H1 (cell line): ENCODE data around the gene WDFY1. TPM values are rescaled to one million over a fixed set of nuclear protein-coding genes. Genes with fewer than 3 reads are reported as not detected.

ENCODE experiments used
- CTCF ChIA-PET: fragments of 300-600 bp; sonication (Branson Sonifier 250); formaldehyde crosslinking; loops from one replicate; lab custom pipeline; 2021; ENCODE audit not compliant: partially characterized antibody; lab: Charles Lee
- POLR2A ChIA-PET: fragments of 300-600 bp; sonication (Branson Sonifier 250); formaldehyde crosslinking; loops from one replicate; lab custom pipeline; 2021; ENCODE audit warnings: inconsistent platforms; ENCODE audit not compliant: partially characterized antibody; lab: Charles Lee
- DNase-seq, 2 experiments: peaks; one replicate each; pipeline versions ENCODE4 v3.0.0 to v3.0.0-alpha.2; 2010 to 2022; ENCODE audit warnings: low spot score in 2 of 2, low read depth in 1 of 2, mixed read lengths in 1 of 2
- FAIRE-seq: peaks from 2 replicates; lab custom pipeline; 2011; peaks lifted over from hg19 to GRCh38; lab: Jason Lieb, UNC
- H2AFZ ChIP-seq: 2 replicates; pipeline ENCODE4 v1.8.1; 2012; ENCODE audit warnings: low read length, inconsistent platforms
- H2AK5ac ChIP-seq: 2 replicates; pipeline ENCODE4 v1.6.1; 2013; ENCODE audit warnings: low read depth, low read length
- H2BK120ac ChIP-seq: replicated peaks from 2 replicates; pipeline ENCODE3; 2013; ENCODE audit warnings: low read depth, low read length, inconsistent platforms
- H2BK12ac ChIP-seq: 2 replicates; pipeline ENCODE4 v1.6.1; 2013; ENCODE audit warnings: low read depth, low read length
- H2BK15ac ChIP-seq: 2 replicates; pipeline ENCODE4 v1.6.1; 2013; ENCODE audit warnings: low read length
- H2BK20ac ChIP-seq: 2 replicates; pipeline ENCODE4 v1.6.1; 2013; ENCODE audit warnings: low read length
- H2BK5ac ChIP-seq: 2 replicates; pipeline ENCODE4 v1.6.1; 2013; ENCODE audit warnings: low read depth, low read length
- H3K14ac ChIP-seq: 2 replicates; pipeline ENCODE4 v1.6.1; 2013; ENCODE audit warnings: inconsistent platforms; ENCODE audit not compliant: insufficient read length
- H3K18ac ChIP-seq: 2 replicates; pipeline ENCODE4 v1.6.1; 2013; ENCODE audit warnings: low read length; ENCODE audit errors: extremely low read depth
- H3K23ac ChIP-seq: 2 replicates; pipeline ENCODE4 v1.6.1; 2013; ENCODE audit warnings: inconsistent platforms; ENCODE audit not compliant: insufficient read length
- H3K23me2 ChIP-seq: 2 replicates; pipeline ENCODE4 v1.6.1; 2013; ENCODE audit warnings: low read depth, low read length
- H3K27ac ChIP-seq: 2 replicates; pipeline ENCODE4 v1.6.1; 2011; ENCODE audit warnings: low read depth, low read length, inconsistent platforms
- H3K27me3 ChIP-seq, 4 experiments: replicated peaks in 1 of 4; 1 replicate in 1 of 4; 2 replicates in 3 of 4; pipeline versions ENCODE4 v1.6.1 to v1.8.1; 2011 to 2013; ENCODE audit warnings: low read length in 3 of 4, mild to moderate bottlenecking in 3 of 4, inconsistent platforms in 2 of 4, mixed read lengths in 2 of 4, moderate library complexity in 1 of 4; ENCODE audit not compliant: control insufficient read depth in 3 of 4, insufficient read depth in 3 of 4; ENCODE audit errors: extremely low read depth in 1 of 4
- H3K36me3 ChIP-seq, 4 experiments: 2 replicates each; pipeline versions ENCODE4 v1.6.1 to v1.8.1; 2011 to 2013; ENCODE audit warnings: mild to moderate bottlenecking in 4 of 4, low read length in 3 of 4, moderate library complexity in 2 of 4, control low read depth in 1 of 4, inconsistent platforms in 1 of 4; ENCODE audit not compliant: insufficient read depth in 4 of 4, control insufficient read depth in 2 of 4
- H3K4ac ChIP-seq: replicated peaks from 2 replicates; pipeline ENCODE3; 2013; ENCODE audit warnings: low read length, low read depth, mixed read lengths, inconsistent platforms; ENCODE audit not compliant: insufficient read length
- H3K4me1 ChIP-seq, 4 experiments: replicated peaks in 1 of 4; 1 replicate in 1 of 4; 2 replicates in 3 of 4; pipeline versions ENCODE4 v1.6.1 to v1.8.1; 2011 to 2013; ENCODE audit warnings: low read length in 3 of 4, inconsistent platforms in 2 of 4, mixed read lengths in 1 of 4; ENCODE audit not compliant: insufficient read depth in 4 of 4, control insufficient read depth in 3 of 4
- H3K4me2 ChIP-seq, 2 experiments: 2 replicates each; pipeline versions ENCODE4 v1.6.1 to v1.8.1; 2011 to 2013; ENCODE audit warnings: low read depth in 2 of 2, low read length in 2 of 2, control low read depth in 1 of 2, inconsistent platforms in 1 of 2, mild to moderate bottlenecking in 1 of 2; ENCODE audit not compliant: insufficient read depth in 1 of 2
- H3K4me3 ChIP-seq, 4 experiments: fragments of 200-600, 300-600 bp in 1 of 4; sonication (generic), shearing (Covaris generic), sonication (Bioruptor Twin) in 1 of 4; 2 replicates each; pipeline versions ENCODE4 v1.5.1 to v1.8.1; 2011 to 2016; ENCODE audit warnings: low read length in 4 of 4, low read depth in 3 of 4, control low read depth in 2 of 4, inconsistent platforms in 2 of 4, mild to moderate bottlenecking in 2 of 4, mixed read lengths in 1 of 4, moderate library complexity in 1 of 4; ENCODE audit not compliant: insufficient read depth in 2 of 4; ENCODE audit errors: extremely low read depth in 1 of 4
- H3K56ac ChIP-seq: replicated peaks from 2 replicates; pipeline ENCODE3; 2013; ENCODE audit warnings: low read depth, mild to moderate bottlenecking, mixed read lengths, low read length, inconsistent platforms; ENCODE audit not compliant: insufficient read length
- H3K79me1 ChIP-seq: 2 replicates; pipeline ENCODE4 v1.6.1; 2013; ENCODE audit warnings: low read depth, low read length, control low read depth
- H3K79me2 ChIP-seq, 2 experiments: 2 replicates each; pipeline versions ENCODE4 v1.6.1 to v1.8.1; 2012 to 2013; ENCODE audit warnings: low read length in 2 of 2, mild to moderate bottlenecking in 2 of 2, inconsistent platforms in 1 of 2; ENCODE audit not compliant: insufficient read depth in 2 of 2, control insufficient read depth in 1 of 2
- H3K9ac ChIP-seq, 4 experiments: replicated peaks in 1 of 4; 1 replicate in 1 of 4; 2 replicates in 3 of 4; pipeline versions ENCODE4 v1.6.1 to v1.8.1; 2011 to 2013; ENCODE audit warnings: low read depth in 3 of 4, low read length in 3 of 4, control low read depth in 2 of 4, mild to moderate bottlenecking in 2 of 4, moderate library complexity in 2 of 4, inconsistent platforms in 1 of 4; ENCODE audit errors: extremely low read depth in 1 of 4
- H3K9me3 ChIP-seq, 2 experiments: 2 replicates each; pipeline versions ENCODE4 v1.6.1 to v1.8.1; 2012 to 2013; ENCODE audit warnings: mild to moderate bottlenecking in 2 of 2, moderate library complexity in 2 of 2, control low read depth in 1 of 2, inconsistent platforms in 1 of 2, low read depth in 1 of 2, low read length in 1 of 2, mixed read lengths in 1 of 2; ENCODE audit not compliant: insufficient read depth in 2 of 2
- H4K20me1 ChIP-seq, 2 experiments: replicated peaks in 1 of 2; 2 replicates each; pipeline versions ENCODE3 to v1.8.1; 2011 to 2013; ENCODE audit warnings: inconsistent platforms in 2 of 2, low read length in 2 of 2, mild to moderate bottlenecking in 1 of 2; ENCODE audit not compliant: insufficient read depth in 2 of 2, control insufficient read depth in 1 of 2
- H4K5ac ChIP-seq: 2 replicates; pipeline ENCODE4 v1.6.1; 2013; ENCODE audit warnings: low read length, low read depth, mixed read lengths, inconsistent platforms; ENCODE audit not compliant: insufficient read length
- H4K8ac ChIP-seq: 2 replicates; pipeline ENCODE4 v1.8.0; 2013; ENCODE audit warnings: mild to moderate bottlenecking, moderate library complexity, low read length, inconsistent platforms; ENCODE audit not compliant: insufficient read depth; ENCODE audit errors: extremely low read depth
- H4K91ac ChIP-seq: replicated peaks from 2 replicates; pipeline ENCODE3; 2013; ENCODE audit warnings: low read length, mixed read lengths, inconsistent platforms; ENCODE audit not compliant: insufficient read length
- EP300 ChIP-seq, 2 experiments: IDR thresholded peaks; 1 replicate in 1 of 2; 2 replicates in 1 of 2; pipeline ENCODE4 v1.6.1; 2011 to 2012; ENCODE audit warnings: low read depth in 2 of 2, low read length in 2 of 2, mild to moderate bottlenecking in 2 of 2, borderline replicate concordance in 1 of 2, inconsistent platforms in 1 of 2, moderate library complexity in 1 of 2
- EZH2 ChIP-seq: fragments of 200-600 bp; sonication (generic); IDR thresholded peaks from 2 replicates; pipeline ENCODE4 v1.7.1; 2012; ENCODE audit warnings: low read depth, mild to moderate bottlenecking, moderate library complexity, low read length, inconsistent platforms; ENCODE audit not compliant: severe bottlenecking
- KDM1A ChIP-seq: fragments of 200-600, 300-600 bp; sonication (generic); IDR thresholded peaks from 2 replicates; pipeline ENCODE4 v1.7.1; 2016; ENCODE audit warnings: mild to moderate bottlenecking, low read length, borderline replicate concordance
- KDM4A ChIP-seq: IDR thresholded peaks from one replicate; pipeline ENCODE4 v1.7.1; 2012; ENCODE audit warnings: low read depth, mild to moderate bottlenecking, moderate library complexity, low read length, inconsistent platforms; ENCODE audit not compliant: severe bottlenecking
- PHF8 ChIP-seq: fragments of 200-600 bp; sonication (generic); conservative IDR thresholded peaks from 2 replicates; pipeline ENCODE4 v1.7.1; 2012; ENCODE audit warnings: low read depth, mild to moderate bottlenecking, inconsistent platforms, low read length, moderate library complexity
- POLR2A ChIP-seq, 2 experiments: IDR thresholded peaks; 1 replicate in 1 of 2; 2 replicates in 1 of 2; pipeline ENCODE4 v1.6.1; 2011; ENCODE audit warnings: low read depth in 2 of 2, low read length in 2 of 2, mild to moderate bottlenecking in 2 of 2; ENCODE audit errors: control extremely low read depth in 1 of 2
- POU5F1 ChIP-seq: IDR thresholded peaks from 2 replicates; pipeline ENCODE4 v1.6.1; 2011; ENCODE audit warnings: low read depth, mild to moderate bottlenecking, low read length, moderate library complexity
- RAD21 ChIP-seq, 2 experiments: IDR thresholded peaks in 1 of 2; conservative IDR thresholded peaks in 1 of 2; 2 replicates each; pipeline ENCODE4 v1.6.1; 2011; ENCODE audit warnings: low read depth in 2 of 2, low read length in 2 of 2, improper control_type of control experiment in 1 of 2, inconsistent platforms in 1 of 2, mild to moderate bottlenecking in 1 of 2, moderate library complexity in 1 of 2
- RXRA ChIP-seq: IDR thresholded peaks from 2 replicates; pipeline ENCODE4 v1.6.1; 2011; ENCODE audit warnings: low read depth, mild to moderate bottlenecking, low read length, moderate library complexity; ENCODE audit not compliant: insufficient read depth
- SIRT6 ChIP-seq: IDR thresholded peaks from one replicate; pipeline ENCODE4 v1.7.1; 2012; ENCODE audit warnings: low read length, inconsistent platforms
- SIX5 ChIP-seq: IDR thresholded peaks from 2 replicates; pipeline ENCODE4 v1.6.1; 2011; ENCODE audit warnings: mild to moderate bottlenecking, low read depth, low read length
- TAF1 ChIP-seq: IDR thresholded peaks from 2 replicates; pipeline ENCODE4 v1.6.1; 2011; ENCODE audit warnings: mild to moderate bottlenecking, low read depth, low read length
- WGBS, 2 experiments: shearing (Covaris generic) in 1 of 2; methylation state at CpG; one replicate each; pipeline versions ENCODE4 v1.1.6 to v1.1.7; 2013 to 2015; ENCODE audit warnings: low lambda C conversion rate in 2 of 2, mixed read lengths in 2 of 2, inconsistent platforms in 1 of 2, low coverage in 1 of 2, missing lambda C conversion rate in 1 of 2; ENCODE audit not compliant: insufficient replicate concordance in 2 of 2, insufficient coverage in 1 of 2, insufficient read length in 1 of 2; ENCODE audit errors: extremely low coverage in 1 of 2, missing lambda C conversion rate in 1 of 2; 5-methylcytosine and 5-hydroxymethylcytosine counted together
- polyA plus RNA-seq, 7 experiments: library from polyadenylated mRNA; depleted of rRNA in 3 of 7; stranded (reverse) in 5 of 7; unstranded in 2 of 7; fragments of >200 nt in 5 of 7; fragments of 200-250 nt in 2 of 7; gene quantifications; 1 replicate in 5 of 7; 2 replicates in 1 of 7; 4 replicates in 1 of 7; pipeline versions ENCODE4 v1.2.1 to v1.2.3, GENCODE V29; 2011 to 2013; ENCODE audit warnings: missing spikeins in 2 of 7, mixed read lengths in 2 of 7
- total RNA-seq: library from RNA; stranded (reverse); fragmentation: NEBNext Ultra II Directional; extraction: Animal tissue kit (Norgen Biotek cat#: 25700); gene quantifications from 2 replicates; pipeline ENCODE4 v1.2.1, GENCODE V29; 2021
- TF ChIP-seq, protein P1 (sequence below): IDR thresholded peaks from 2 replicates; pipeline ENCODE4 v1.6.1; 2011; ENCODE audit warnings: low read length, improper control_type of control experiment

WDFY1 gene
- total and polyA plus RNA-seq, 2 of the 8 experiments (the other 6 are each of a cell fraction or from before 2014, with no cell fraction given) = 68.4 to 94.7 TPM

DNA sequence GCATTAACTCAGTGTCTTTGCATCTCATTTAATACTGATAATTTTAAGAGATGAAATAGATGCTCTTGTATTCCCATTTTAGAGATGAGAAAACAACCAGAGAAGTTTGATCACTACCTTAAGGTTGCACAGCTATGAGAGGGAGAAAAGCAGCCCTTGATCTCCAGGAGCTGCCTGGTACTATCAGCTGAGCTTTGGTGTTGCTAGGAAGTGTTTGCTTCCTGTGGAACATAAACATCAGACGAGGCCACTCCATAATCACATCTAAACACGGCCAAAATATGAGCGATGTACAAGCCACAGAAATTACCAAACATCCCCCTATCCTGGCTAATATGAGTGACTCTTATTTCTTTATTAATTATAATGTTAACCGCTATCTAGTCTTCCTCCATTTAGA, 620 bp upstream of the WDFY1 start:
- no peak overlapping the region for H3K27ac ChIP-seq
- 89% methylated on average over 4 of the region's 4 CpGs; no CpG with 5 or more reads in 1 of the 2 experiments for WGBS, 2 experiments
- H3K23me2 ChIP-seq = peaks cover 4% of the 10 kb centered on the region
- H4K5ac ChIP-seq = no peak overlapping the region
- H2BK15ac ChIP-seq = no peak overlapping the region
- H3K14ac ChIP-seq = no peak overlapping the region
- no peaks in the 10 kb centered on the region for H3K27me3 ChIP-seq
- H3K18ac ChIP-seq = no peak overlapping the region
- CTCF ChIA-PET = no interaction called here
- no peak overlapping the region for H2AK5ac ChIP-seq
- H2BK5ac ChIP-seq = no peak overlapping the region
- H4K8ac ChIP-seq = no peak overlapping the region
- TF ChIP-seq POU5F1 = no peak
- TF ChIP-seq TAF1 = no peak
- no peak for TF ChIP-seq RXRA
- no peak for TF ChIP-seq KDM4A
- TF ChIP-seq, protein P1, sequence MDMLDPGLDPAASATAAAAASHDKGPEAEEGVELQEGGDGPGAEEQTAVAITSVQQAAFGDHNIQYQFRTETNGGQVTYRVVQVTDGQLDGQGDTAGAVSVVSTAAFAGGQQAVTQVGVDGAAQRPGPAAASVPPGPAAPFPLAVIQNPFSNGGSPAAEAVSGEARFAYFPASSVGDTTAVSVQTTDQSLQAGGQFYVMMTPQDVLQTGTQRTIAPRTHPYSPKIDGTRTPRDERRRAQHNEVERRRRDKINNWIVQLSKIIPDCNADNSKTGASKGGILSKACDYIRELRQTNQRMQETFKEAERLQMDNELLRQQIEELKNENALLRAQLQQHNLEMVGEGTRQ = no peak
- no peak for TF ChIP-seq PHF8
- TF ChIP-seq RAD21 (IDR thresholded peaks at IDR 0.05 in 1 of 2, conservative IDR thresholded peaks at IDR 0.05 in 1 of 2; ENCODE audit: low read depth in 2 of 2, low read length in 2 of 2) = no peak
- no peak for TF ChIP-seq EZH2
- no peak for TF ChIP-seq POLR2A (IDR thresholded peaks at IDR 0.05; ENCODE audit: control extremely low read depth in 1 of 2, low read depth in 2 of 2, low read length in 2 of 2)
- no peak for TF ChIP-seq KDM1A
- no peak for TF ChIP-seq SIX5
- no peak for TF ChIP-seq SIRT6
- no peak for TF ChIP-seq EP300 (IDR thresholded peaks at IDR 0.05; ENCODE audit: borderline replicate concordance in 1 of 2, low read depth in 2 of 2, low read length in 2 of 2)
- H3K79me2 ChIP-seq = peaks cover 19 to 34% of the 10 kb centered on the region in 2 experiments
- H3K23ac ChIP-seq = no peak overlapping the region
- H2AFZ ChIP-seq = no peak overlapping the region
- peaks cover 4% of the 10 kb centered on the region; the same call in 1 of the 2 replicates for H3K79me1 ChIP-seq
- H3K4ac ChIP-seq = no peak overlapping the region
- peak overlapping the region in 1 of 2 experiments; percentile 36; a peak in 1 of 4 replicates for H3K4me2 ChIP-seq
- POLR2A ChIA-PET = interaction anchor here (0.9 to 3.4 kb wide), 8 partner anchors 9 to 94 kb away, joined by 3 to 19 read pairs (median 4); partner anchors contain the start of genes MRPL44 and SERPINE2
- no peak overlapping the region for H3K9ac ChIP-seq
- DNase-seq = no peak
- peaks cover 0 to 24% (median 17%) of the 10 kb centered on the region in 4 experiments; a peak in 6 of 7 replicates for H3K4me1 ChIP-seq
- no peak overlapping the region for H2BK120ac ChIP-seq
- peak overlapping the region in 1 of 4 experiments; percentile 90; a peak in 2 of 8 replicates for H3K4me3 ChIP-seq
- H4K91ac ChIP-seq = no peak overlapping the region
- no peak overlapping the region for H2BK20ac ChIP-seq
- no peaks in the 10 kb centered on the region for H3K36me3 ChIP-seq
- peaks cover 4% of the 10 kb centered on the region in 2 experiments for H4K20me1 ChIP-seq
- H3K9me3 ChIP-seq = no peaks in the 10 kb centered on the region
- no peak overlapping the region for H3K56ac ChIP-seq
- no peak overlapping the region for H2BK12ac ChIP-seq
- FAIRE-seq = no peak
